Thyroid gland (tissue), 4 donors: Measurements from ENCODE around the gene PINLYP.

ENCODE experiments used
- CTCF ChIP-seq, 6 experiments: fragments of 200-600 bp in 3 of 6; fragments of 450-650 bp in 3 of 6; sonication (generic) in 3 of 6; IDR thresholded peaks; one replicate each; pipeline ENCODE4 v1.5.1; 2016 to 2019; ENCODE audit warnings: antibody characterized with exemption in 6 of 6, mild to moderate bottlenecking in 2 of 6, inconsistent platforms in 1 of 6, moderate library complexity in 1 of 6
- POLR2A ChIP-seq, 2 donors: fragments of 450-650 bp; IDR thresholded peaks; one replicate each; pipeline ENCODE4 v1.6.1; 2017; ENCODE audit warnings: antibody characterized with exemption in 2 of 2, mild to moderate bottlenecking in 2 of 2, moderate library complexity in 1 of 2

- TF ChIP-seq CTCF (IDR thresholded peaks at IDR 0.05) (no peak), POLR2A (IDR thresholded peaks at IDR 0.05) (no peak)
Measured at GRCh38 chr19:43631491-43631890, 55.9 kb downstream of the PINLYP start.
